CD4-positive, alpha-beta T cell treated with Interleukin-10 for 1 hour (primary cell): ENCODE results near the gene TEX264.

Source experiments
- DNase-seq: peaks from one replicate; pipeline ENCODE4 v3.0.0-alpha.2; 2020

Gene TEX264

DNA sequence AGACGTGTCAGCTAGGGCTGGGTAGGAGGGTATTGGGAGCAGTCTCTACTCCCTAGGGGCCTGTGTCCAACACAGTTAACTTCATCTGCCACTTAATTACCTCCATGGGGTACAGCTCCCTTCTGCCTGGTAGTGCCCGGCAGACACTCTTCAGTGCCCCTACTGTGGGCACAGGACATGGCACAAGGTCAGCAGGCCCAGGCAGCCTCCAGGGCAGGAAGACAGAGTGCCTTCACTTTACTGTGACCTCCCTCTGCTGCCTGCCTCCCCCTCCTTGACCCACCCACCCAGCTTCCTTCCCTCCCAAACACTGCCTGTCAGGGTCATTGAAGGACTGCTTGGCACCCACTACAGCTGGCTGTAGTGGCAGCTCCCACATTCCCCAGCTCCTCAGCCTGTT lies 29.4 kb downstream of the TEX264 start:
- no peak for DNase-seq

GRCh38 chr3:51702156-51702555 lies 31.1 kb downstream of the TEX264 start:
- DNase-seq, result no peak

DNA sequence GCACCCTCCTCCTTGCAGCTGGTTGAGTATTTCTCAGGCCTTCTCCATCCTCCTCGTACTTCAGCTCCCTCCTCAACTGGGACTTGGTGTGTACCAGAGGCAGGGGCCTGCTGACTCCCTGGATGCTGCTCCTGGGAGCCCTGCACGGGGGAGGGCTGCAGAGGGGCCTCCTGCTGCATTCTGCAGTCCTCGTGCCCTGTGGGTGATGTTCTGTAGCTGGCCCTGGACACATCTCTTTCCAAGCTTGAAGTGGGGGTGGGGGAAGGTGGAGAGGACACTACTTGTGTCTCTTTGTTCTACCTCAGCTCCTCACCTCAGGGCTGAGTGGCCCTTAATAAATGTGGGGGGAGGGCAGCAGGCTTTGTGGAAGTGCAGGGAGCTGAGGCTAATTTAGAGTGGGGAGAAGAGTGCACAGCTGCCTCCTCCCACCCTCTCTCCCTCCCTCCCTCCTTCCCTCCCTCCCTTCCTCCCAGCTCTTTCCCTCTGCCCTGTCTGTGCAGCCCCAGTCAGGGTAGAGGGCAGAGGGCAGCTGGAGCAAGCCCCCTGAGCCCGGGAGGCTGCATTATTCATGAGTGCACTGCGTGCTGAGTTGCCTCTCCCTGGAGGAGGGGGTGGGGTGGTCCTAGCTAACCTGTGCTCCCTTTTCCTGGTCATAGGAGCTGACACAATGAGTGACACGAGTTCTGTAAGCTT lies 32.2 kb downstream of the TEX264 start:
- no peak for DNase-seq

DNA sequence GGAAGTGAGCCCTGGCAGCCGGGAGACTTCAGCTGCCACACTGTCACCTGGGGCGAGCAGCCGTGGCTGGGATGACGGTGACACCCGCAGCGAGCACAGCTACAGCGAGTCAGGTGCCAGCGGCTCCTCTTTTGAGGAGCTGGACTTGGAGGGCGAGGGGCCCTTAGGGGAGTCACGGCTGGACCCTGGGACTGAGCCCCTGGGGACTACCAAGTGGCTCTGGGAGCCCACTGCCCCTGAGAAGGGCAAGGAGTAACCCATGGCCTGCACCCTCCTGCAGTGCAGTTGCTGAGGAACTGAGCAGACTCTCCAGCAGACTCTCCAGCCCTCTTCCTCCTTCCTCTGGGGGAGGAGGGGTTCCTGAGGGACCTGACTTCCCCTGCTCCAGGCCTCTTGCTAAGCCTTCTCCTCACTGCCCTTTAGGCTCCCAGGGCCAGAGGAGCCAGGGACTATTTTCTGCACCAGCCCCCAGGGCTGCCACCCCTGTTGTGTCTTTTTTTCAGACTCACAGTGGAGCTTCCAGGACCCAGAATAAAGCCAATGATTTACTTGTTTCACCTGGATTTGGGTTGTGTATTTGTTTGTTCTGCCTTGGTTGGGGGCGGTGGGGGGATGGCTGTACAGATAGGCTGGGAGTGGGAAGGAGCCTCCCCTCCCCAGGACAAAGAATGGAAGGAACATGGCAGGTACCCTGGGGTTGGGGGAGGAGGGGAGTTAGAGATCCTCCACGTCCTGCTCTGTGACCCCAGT lies 32.9 kb downstream of the TEX264 start:
- no peak for DNase-seq

DNA sequence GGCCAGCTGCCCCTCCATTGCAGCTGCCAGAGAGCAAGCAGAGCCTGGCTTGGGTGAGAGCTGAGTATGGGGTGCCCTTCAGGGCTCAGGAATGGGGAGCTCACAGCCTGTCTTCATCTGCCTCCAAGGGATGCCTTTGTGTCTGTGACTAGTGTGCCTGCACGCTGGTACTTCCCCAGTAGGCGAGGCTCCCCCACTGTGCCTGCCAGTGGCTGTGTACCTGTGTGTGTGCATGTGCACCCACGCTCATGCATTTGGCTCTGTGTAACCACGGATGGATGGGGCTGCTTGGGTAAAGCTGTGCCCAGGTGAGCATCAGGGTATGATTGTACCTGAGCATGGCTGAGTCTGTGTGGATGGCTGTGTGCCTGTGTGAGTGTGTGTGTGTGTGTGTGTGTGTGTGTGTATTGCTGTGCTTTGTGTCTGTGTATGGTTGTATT lies 33.5 kb downstream of the TEX264 start:
- no peak for DNase-seq

- DNase-seq, result no peak
Measured at GRCh38 chr3:51705276-51706020, 34.4 kb downstream of the TEX264 start.

DNA sequence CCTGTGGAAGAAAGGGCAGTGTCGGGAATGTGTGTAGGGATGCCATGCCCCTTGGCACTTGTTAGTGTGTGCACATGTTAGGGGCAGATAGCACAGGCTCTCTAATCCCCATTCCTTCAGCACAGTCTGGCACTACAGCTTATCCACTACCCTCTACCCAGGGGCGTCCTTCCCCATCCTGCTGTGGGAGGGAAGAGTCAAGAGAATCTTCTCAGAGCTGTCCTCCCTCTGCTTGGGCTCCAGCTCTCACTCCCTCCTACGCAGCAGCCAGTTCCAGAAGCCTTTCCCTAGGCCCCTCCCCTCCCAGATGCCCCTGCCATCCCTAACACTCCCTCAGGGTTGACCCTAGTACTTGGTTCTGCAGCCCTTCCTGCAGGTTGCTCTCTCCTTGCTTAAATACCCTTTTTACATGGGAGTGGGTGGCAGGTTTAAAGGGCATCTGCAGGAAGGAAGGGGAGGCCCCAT lies 35.0 kb downstream of the TEX264 start:
- no peak for DNase-seq

GRCh38 chr3:51706788-51707731 lies 36.0 kb downstream of the TEX264 start, which contains the start of gene GRM2:
Gene GRM2, plus strand, starts transcription at chr3:51707068. Its CDS starts 1,916 bp downstream, at chr3:51708984.
- no peak for DNase-seq

- DNase-seq, result no peak
Measured at GRCh38 chr3:51708216-51708845, 37.3 kb downstream of the TEX264 start.

DNA sequence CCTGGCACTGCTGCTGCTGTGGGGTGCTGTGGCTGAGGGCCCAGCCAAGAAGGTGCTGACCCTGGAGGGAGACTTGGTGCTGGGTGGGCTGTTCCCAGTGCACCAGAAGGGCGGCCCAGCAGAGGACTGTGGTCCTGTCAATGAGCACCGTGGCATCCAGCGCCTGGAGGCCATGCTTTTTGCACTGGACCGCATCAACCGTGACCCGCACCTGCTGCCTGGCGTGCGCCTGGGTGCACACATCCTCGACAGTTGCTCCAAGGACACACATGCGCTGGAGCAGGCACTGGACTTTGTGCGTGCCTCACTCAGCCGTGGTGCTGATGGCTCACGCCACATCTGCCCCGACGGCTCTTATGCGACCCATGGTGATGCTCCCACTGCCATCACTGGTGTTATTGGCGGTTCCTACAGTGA lies 38.0 kb downstream of the TEX264 start:
- no peak for DNase-seq

DNA sequence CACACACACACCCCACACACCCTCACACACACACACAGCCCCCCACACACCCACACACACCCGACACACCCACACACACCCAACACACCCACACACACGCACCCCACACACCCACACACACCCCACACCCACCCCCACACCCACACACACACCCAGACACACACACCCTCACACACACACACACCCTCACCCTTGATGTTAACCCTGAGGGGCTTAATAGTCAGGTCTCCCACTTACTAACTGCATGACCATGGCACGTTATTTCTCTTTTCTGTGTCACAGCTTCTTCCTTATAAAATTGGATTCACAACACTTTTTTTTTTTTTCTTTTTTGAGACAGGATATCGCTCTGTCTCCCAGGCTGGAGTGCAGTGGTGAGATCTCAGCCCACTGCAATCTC lies 38.6 kb downstream of the TEX264 start:
- no peak for DNase-seq

- DNase-seq, result no peak
Measured at GRCh38 chr3:51710631-51711351, 39.7 kb downstream of the TEX264 start.

DNA sequence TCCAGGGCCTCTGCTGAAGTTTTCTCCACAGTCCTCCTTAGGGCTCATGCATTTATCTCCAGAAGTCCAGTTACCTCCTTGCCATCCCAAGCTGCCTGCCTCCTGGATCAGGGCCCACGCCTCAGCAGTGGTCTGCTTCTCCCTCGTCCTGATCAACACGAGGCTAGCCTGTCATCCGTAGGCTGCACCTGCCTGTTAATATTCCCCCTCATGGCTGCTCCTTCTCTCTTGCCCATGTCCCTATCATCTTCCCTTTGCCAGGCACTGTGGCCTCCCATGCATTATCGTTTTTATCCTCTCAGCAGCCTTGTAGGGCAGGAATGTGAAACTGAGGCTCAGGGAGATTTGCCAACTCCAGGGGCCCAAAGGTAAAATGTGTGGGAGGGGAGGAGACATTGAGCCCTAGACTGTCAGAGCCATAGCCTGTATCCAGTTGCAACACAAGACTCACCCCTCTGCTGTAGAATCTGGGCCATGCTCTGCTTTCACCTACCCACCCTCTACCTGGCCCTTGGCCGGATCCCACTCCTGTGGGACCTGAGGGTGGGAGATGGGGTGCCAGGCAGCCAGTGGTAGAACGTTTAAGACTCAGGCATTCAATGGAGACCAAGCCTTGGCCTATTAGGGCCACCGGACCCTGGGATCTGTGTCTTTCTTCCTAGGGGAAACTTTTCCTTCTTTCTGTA lies 40.4 kb downstream of the TEX264 start:
- DNase-seq, result no peak

DNA sequence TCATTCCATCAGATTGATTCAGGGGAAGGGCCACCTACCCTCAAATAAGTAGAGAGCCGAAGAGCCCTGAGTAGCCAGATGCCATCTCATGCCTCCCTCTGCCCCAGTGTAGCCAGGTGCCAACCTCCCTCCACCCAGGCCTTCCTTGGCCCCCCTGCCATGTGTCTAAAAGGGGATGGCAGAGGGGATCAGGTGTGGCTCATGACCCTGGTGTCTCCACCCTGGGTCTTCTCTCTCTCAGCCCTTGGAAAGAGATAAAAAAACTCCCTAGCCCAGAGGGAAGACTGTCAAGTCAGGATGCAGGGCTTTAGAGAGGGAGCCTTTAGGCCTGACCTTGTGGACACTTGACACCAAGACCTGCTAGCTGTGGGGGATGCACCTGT lies 41.0 kb downstream of the TEX264 start:
- DNase-seq, result no peak

GRCh38 chr3:51712511-51712931 lies 41.5 kb downstream of the TEX264 start:
- DNase-seq, result no peak

DNA sequence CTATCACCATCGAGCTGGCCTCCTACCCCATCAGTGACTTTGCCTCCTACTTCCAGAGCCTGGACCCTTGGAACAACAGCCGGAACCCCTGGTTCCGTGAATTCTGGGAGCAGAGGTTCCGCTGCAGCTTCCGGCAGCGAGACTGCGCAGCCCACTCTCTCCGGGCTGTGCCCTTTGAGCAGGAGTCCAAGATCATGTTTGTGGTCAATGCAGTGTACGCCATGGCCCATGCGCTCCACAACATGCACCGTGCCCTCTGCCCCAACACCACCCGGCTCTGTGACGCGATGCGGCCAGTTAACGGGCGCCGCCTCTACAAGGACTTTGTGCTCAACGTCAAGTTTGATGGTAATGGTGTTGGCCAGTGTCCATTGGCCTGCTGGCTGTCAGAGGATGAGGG lies 41.9 kb downstream of the TEX264 start:
- DNase-seq, result no peak

- DNase-seq, result no peak
Measured at GRCh38 chr3:51715231-51715976, 44.4 kb downstream of the TEX264 start.

- DNase-seq, result no peak
Measured at GRCh38 chr3:51715977-51716294, 44.9 kb downstream of the TEX264 start.

GRCh38 chr3:51716805-51717204 lies 45.8 kb downstream of the TEX264 start:
- DNase-seq, result no peak

DNA sequence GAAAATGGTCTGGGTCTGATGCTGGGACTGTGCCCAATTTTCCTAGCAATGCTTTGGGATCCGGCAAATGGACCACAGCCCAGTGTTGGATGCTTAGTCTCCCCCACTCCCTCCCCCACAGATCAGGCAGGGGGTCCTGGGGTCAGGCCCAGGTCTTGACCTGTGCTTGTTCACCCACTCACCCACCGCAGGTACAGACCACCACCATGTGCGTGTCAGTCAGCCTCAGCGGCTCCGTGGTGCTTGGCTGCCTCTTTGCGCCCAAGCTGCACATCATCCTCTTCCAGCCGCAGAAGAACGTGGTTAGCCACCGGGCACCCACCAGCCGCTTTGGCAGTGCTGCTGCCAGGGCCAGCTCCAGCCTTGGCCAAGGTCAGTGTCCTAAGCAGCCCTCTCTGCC lies 46.4 kb downstream of the TEX264 start:
- no peak for DNase-seq
